H9 (cell line): ENCODE measurements around the gene WNT3A. TPM values are rescaled to one million over a fixed set of nuclear protein-coding genes. Genes with fewer than 3 reads are reported as not detected.
"Not testable (repeated sequence)": the region's sequence is repeated elsewhere in the genome, so short reads cannot be mapped to it uniquely, and the experiment has no call there.

Experiments used
- DNase-seq: peaks from one replicate; pipeline ENCODE4 v3.0.0-alpha.2; 2017
- H2AFZ ChIP-seq: one replicate; pipeline ENCODE4 v1.6.1; 2013; ENCODE audit warnings: mild to moderate bottlenecking, low read length, control low read depth, moderate library complexity
- H2AK5ac ChIP-seq: 2 replicates; pipeline ENCODE4 v1.6.1; 2013; ENCODE audit warnings: low read length, control low read depth, mixed read lengths; ENCODE audit not compliant: insufficient read length
- H2BK120ac ChIP-seq: one replicate; pipeline ENCODE4 v1.6.1; 2013; ENCODE audit warnings: low read depth, mild to moderate bottlenecking, low read length, control low read depth, inconsistent platforms; ENCODE audit not compliant: poor library complexity, severe bottlenecking
- H2BK12ac ChIP-seq: 2 replicates; pipeline ENCODE4 v1.6.1; 2013; ENCODE audit warnings: low read length, control low read depth, mixed read lengths, low read depth; ENCODE audit not compliant: insufficient read length
- H2BK15ac ChIP-seq: 2 replicates; pipeline ENCODE4 v1.6.1; 2013; ENCODE audit warnings: low read depth, low read length, control low read depth
- H2BK20ac ChIP-seq: one replicate; pipeline ENCODE4 v1.6.1; 2013; ENCODE audit warnings: low read depth, mild to moderate bottlenecking, low read length, control low read depth, inconsistent platforms; ENCODE audit not compliant: poor library complexity, severe bottlenecking
- H2BK5ac ChIP-seq: 2 replicates; pipeline ENCODE4 v1.6.1; 2013; ENCODE audit warnings: low read length, control low read depth, mixed read lengths; ENCODE audit not compliant: insufficient read length
- H3K14ac ChIP-seq: 2 replicates; pipeline ENCODE4 v1.6.1; 2013; ENCODE audit warnings: low read length, control low read depth; ENCODE audit not compliant: insufficient read depth
- H3K18ac ChIP-seq: 2 replicates; pipeline ENCODE4 v1.6.1; 2013; ENCODE audit warnings: low read depth, mild to moderate bottlenecking, mixed read lengths, low read length, control low read depth; ENCODE audit not compliant: insufficient read length
- H3K23ac ChIP-seq: 2 replicates; pipeline ENCODE4 v1.6.1; 2013; ENCODE audit warnings: low read length, control low read depth, mixed read lengths, low read depth; ENCODE audit not compliant: insufficient read length
- H3K23me2 ChIP-seq: 2 replicates; pipeline ENCODE4 v1.6.1; 2013; ENCODE audit warnings: low read depth, mild to moderate bottlenecking, mixed read lengths, low read length, control low read depth; ENCODE audit not compliant: insufficient read length, poor library complexity, severe bottlenecking
- H3K27ac ChIP-seq: 2 replicates; pipeline ENCODE4 v1.5.1; 2013; ENCODE audit warnings: low read length, control low read depth, mixed read lengths, low read depth; ENCODE audit not compliant: insufficient read length
- H3K27me3 ChIP-seq: 2 replicates; pipeline ENCODE4 v1.6.1; 2013; ENCODE audit warnings: low read length, control low read depth, inconsistent platforms; ENCODE audit not compliant: insufficient read depth
- H3K4ac ChIP-seq: 2 replicates; pipeline ENCODE4 v1.6.1; 2013; ENCODE audit warnings: low read depth, mild to moderate bottlenecking, control low read depth, inconsistent platforms, low read length, moderate library complexity
- H3K4me1 ChIP-seq: 2 replicates; pipeline ENCODE4 v1.6.1; 2013; ENCODE audit warnings: low read length, control low read depth, inconsistent platforms; ENCODE audit not compliant: insufficient read depth
- H3K4me2 ChIP-seq: 2 replicates; pipeline ENCODE4 v1.6.1; 2013; ENCODE audit warnings: low read length, control low read depth, mixed read lengths; ENCODE audit not compliant: insufficient read length, insufficient read depth
- H3K56ac ChIP-seq: 2 replicates; pipeline ENCODE4 v1.6.1; 2013; ENCODE audit warnings: low read depth, mild to moderate bottlenecking, mixed read lengths, low read length, control low read depth; ENCODE audit not compliant: insufficient read length
- H3K79me1 ChIP-seq: 2 replicates; pipeline ENCODE4 v1.6.1; 2013; ENCODE audit warnings: low read depth, mild to moderate bottlenecking, moderate library complexity, low read length, control low read depth, inconsistent platforms; ENCODE audit not compliant: insufficient read depth, poor library complexity, severe bottlenecking
- H3K79me2 ChIP-seq: 2 replicates; pipeline ENCODE4 v1.6.1; 2013; ENCODE audit warnings: low read length, control low read depth, inconsistent platforms; ENCODE audit not compliant: insufficient read depth
- H3K9ac ChIP-seq: 2 replicates; pipeline ENCODE4 v1.6.1; 2013; ENCODE audit warnings: low read length, control low read depth, mixed read lengths; ENCODE audit not compliant: insufficient read length; ENCODE audit errors: extremely low read depth
- H3K9me3 ChIP-seq: one replicate; pipeline ENCODE4 v1.6.1; 2013; ENCODE audit warnings: low read depth, low read length, inconsistent platforms; ENCODE audit not compliant: control insufficient read depth
- H3T11ph ChIP-seq: one replicate; pipeline ENCODE4 v1.6.1; 2013; ENCODE audit warnings: mild to moderate bottlenecking, low read length, control low read depth, inconsistent platforms
- H4K20me1 ChIP-seq: one replicate; pipeline ENCODE4 v1.6.1; 2013; ENCODE audit not compliant: control insufficient read depth, insufficient read length, insufficient read depth
- H4K5ac ChIP-seq: 2 replicates; pipeline ENCODE4 v1.6.1; 2013; ENCODE audit warnings: low read depth, mild to moderate bottlenecking, mixed read lengths, low read length, control low read depth; ENCODE audit not compliant: insufficient read length
- H4K8ac ChIP-seq: replicated peaks from 2 replicates; pipeline ENCODE4 v1.6.1; 2013; ENCODE audit warnings: low read length, control low read depth, mixed read lengths, low read depth; ENCODE audit not compliant: insufficient read length
- H4K91ac ChIP-seq: 2 replicates; pipeline ENCODE4 v1.6.1; 2013; ENCODE audit warnings: low read depth, mild to moderate bottlenecking, moderate library complexity, mixed read lengths, low read length, control low read depth; ENCODE audit not compliant: insufficient read length
- H3K27ac Mint-ChIP-seq, 3 experiments: 2 replicates in 2 of 3; 3 replicates in 1 of 3; pipeline ENCODE4 v1.8.0; 2020 to 2021; ENCODE audit warnings: mixed read lengths in 3 of 3, mild to moderate bottlenecking in 1 of 3, moderate library complexity in 1 of 3
- H3K27me3 Mint-ChIP-seq: 2 replicates; pipeline ENCODE4 v1.8.0; 2021; ENCODE audit warnings: low read depth, mild to moderate bottlenecking, moderate library complexity, mixed read lengths
- H3K36me3 Mint-ChIP-seq, 3 experiments: 2 replicates in 2 of 3; 3 replicates in 1 of 3; pipeline ENCODE4 v1.8.0; 2020 to 2021; ENCODE audit warnings: low read depth in 3 of 3, mixed read lengths in 3 of 3; ENCODE audit not compliant: insufficient read depth in 1 of 3
- H3K4me1 Mint-ChIP-seq, 2 experiments: 2 replicates each; pipeline ENCODE4 v1.8.0; 2020; ENCODE audit warnings: mixed read lengths in 2 of 2
- H3K4me3 Mint-ChIP-seq, 2 experiments: 2 replicates in 1 of 2; 3 replicates in 1 of 2; pipeline ENCODE4 v1.8.0; 2020 to 2021; ENCODE audit warnings: mild to moderate bottlenecking in 2 of 2, mixed read lengths in 2 of 2, moderate library complexity in 1 of 2
- H3K9me3 Mint-ChIP-seq, 2 experiments: 2 replicates in 1 of 2; 3 replicates in 1 of 2; pipeline ENCODE4 v1.8.0; 2020; ENCODE audit warnings: mild to moderate bottlenecking in 2 of 2, mixed read lengths in 2 of 2, moderate library complexity in 1 of 2
- CTCF ChIP-seq: fragments of 200-600 bp; sonication (generic); conservative IDR thresholded peaks from 3 replicates; pipeline ENCODE4 v1.8.0; 2021; ENCODE audit warnings: antibody characterized with exemption, mild to moderate bottlenecking
- WGBS: extraction: QIAGEN DNeasy Blood & Tissue Kit; methylation state at CpG from one replicate; pipeline ENCODE4 v1.1.7; 2013; ENCODE audit warnings: missing lambda C conversion rate, low lambda C conversion rate, mixed read lengths; ENCODE audit not compliant: insufficient read length; ENCODE audit errors: extremely low coverage; 5-methylcytosine and 5-hydroxymethylcytosine counted together
- total RNA-seq: library from RNA; stranded (reverse); gene quantifications from 2 replicates; pipeline ENCODE4 v1.2.1, GENCODE V29; 2021

The WNT3A gene
- total RNA-seq, 1 experiment from 2014 or later: 0.17 TPM

DNA sequence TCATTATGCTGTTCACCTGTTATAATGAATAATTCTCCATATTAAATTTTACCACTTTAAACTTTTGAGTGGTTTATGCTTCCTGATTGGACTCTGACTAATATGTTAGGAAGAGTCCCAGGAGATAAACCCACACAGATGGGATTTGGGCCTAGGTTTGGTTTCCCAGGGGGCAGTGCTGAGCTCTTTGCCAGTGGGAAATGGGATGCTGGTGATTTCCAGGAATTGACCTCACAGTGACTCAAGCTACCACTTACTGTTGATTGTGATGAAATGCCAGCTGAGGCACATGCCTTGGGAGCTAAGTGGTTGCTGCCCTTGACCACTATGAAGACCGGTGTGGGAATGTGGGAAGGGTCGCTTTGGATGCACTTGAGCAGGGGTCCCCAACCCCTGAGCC is 40.1 kb upstream of the WNT3A start:
- not testable (repeated sequence) for DNase-seq, H3K4ac ChIP-seq, H3K27ac Mint-ChIP-seq, H4K20me1 ChIP-seq, H3K36me3 Mint-ChIP-seq, H3K56ac ChIP-seq, H2BK12ac ChIP-seq, H3K18ac ChIP-seq, H3K4me1 Mint-ChIP-seq, H4K91ac ChIP-seq, H3K9me3 ChIP-seq, H4K5ac ChIP-seq, H3K79me1 ChIP-seq, H3K23ac ChIP-seq, H3K27me3 ChIP-seq, H3K9me3 Mint-ChIP-seq, H3K4me2 ChIP-seq, H3K23me2 ChIP-seq, H3K9ac ChIP-seq, H2AFZ ChIP-seq, H4K8ac ChIP-seq, H2BK5ac ChIP-seq, H2BK120ac ChIP-seq, H3K4me3 Mint-ChIP-seq, H2BK20ac ChIP-seq, H2AK5ac ChIP-seq, H3K27ac ChIP-seq, H3K14ac ChIP-seq, H2BK15ac ChIP-seq, H3T11ph ChIP-seq, H3K27me3 Mint-ChIP-seq, H3K4me1 ChIP-seq, H3K79me2 ChIP-seq
- no CpG with 5 or more reads among the region's 2 CpGs for WGBS
- peak; percentile 48; the same call in 2 of the 3 replicates for TF ChIP-seq CTCF
